Loucy (cell line): ENCODE data around the gene TK1.

Experiments used
- H2AFZ ChIP-seq: fragments of 200-600 bp; sonication (generic); 2 replicates; pipeline ENCODE4 v1.6.0; 2016; ENCODE audit warnings: antibody characterized with exemption, mild to moderate bottlenecking, low read length, moderate library complexity
- H3F3A ChIP-seq: fragments of 200-600 bp; 2 replicates; pipeline ENCODE4 v1.6.0; 2016; ENCODE audit warnings: antibody characterized with exemption, low read depth, mild to moderate bottlenecking
- H3K27me3 ChIP-seq: fragments of 200-600 bp; sonication (generic); 2 replicates; pipeline ENCODE4 v1.6.1; 2014; ENCODE audit warnings: low read length, mild to moderate bottlenecking; ENCODE audit not compliant: insufficient read depth, poor library complexity, severe bottlenecking
- H3K36me3 ChIP-seq: fragments of 200-600 bp; sonication (generic); 2 replicates; pipeline ENCODE4 v1.6.1; 2016; ENCODE audit warnings: low read length; ENCODE audit not compliant: insufficient read depth
- H3K4me1 ChIP-seq: fragments of 200-600 bp; sonication (generic); 2 replicates; pipeline ENCODE4 v1.5.1; 2014; ENCODE audit warnings: low read length, mild to moderate bottlenecking; ENCODE audit not compliant: insufficient read depth, poor library complexity, severe bottlenecking
- H3K4me2 ChIP-seq: fragments of 200-600 bp; sonication (generic); 2 replicates; pipeline ENCODE4 v1.6.0; 2014; ENCODE audit warnings: antibody characterized with exemption, low read length, low read depth, mild to moderate bottlenecking; ENCODE audit not compliant: poor library complexity, severe bottlenecking
- H3K4me3 ChIP-seq: fragments of 200-600 bp; sonication (generic); 2 replicates; pipeline ENCODE4 v1.5.1; 2014; ENCODE audit warnings: low read length, mild to moderate bottlenecking, mixed read lengths; ENCODE audit not compliant: poor library complexity, severe bottlenecking
- H3K79me2 ChIP-seq: fragments of 200-600 bp; sonication (generic); 2 replicates; pipeline ENCODE4 v1.6.1; 2014; ENCODE audit warnings: low read length; ENCODE audit not compliant: insufficient read depth
- H3K9ac ChIP-seq: fragments of 200-600 bp; sonication (generic); 2 replicates; pipeline ENCODE4 v1.6.0; 2014; ENCODE audit warnings: mild to moderate bottlenecking, low read depth, low read length, moderate library complexity; ENCODE audit not compliant: poor library complexity, severe bottlenecking
- H3K9me2 ChIP-seq: fragments of 200-600 bp; sonication (generic); replicated peaks from 2 replicates; pipeline ENCODE4 v1.6.1; 2016; ENCODE audit warnings: low read depth, low read length, mixed read lengths
- H3K9me3 ChIP-seq: fragments of 200-600 bp; sonication (generic); 2 replicates; pipeline ENCODE4 v1.6.1; 2014; ENCODE audit warnings: mild to moderate bottlenecking, antibody characterized with exemption, low read length, low read depth; ENCODE audit not compliant: insufficient read depth
- H4K20me1 ChIP-seq: fragments of 200-600 bp; sonication (generic); 2 replicates; pipeline ENCODE4 v1.6.0; 2014; ENCODE audit warnings: antibody characterized with exemption, low read length, mild to moderate bottlenecking; ENCODE audit not compliant: insufficient read depth, poor library complexity, severe bottlenecking
- CTCF ChIP-seq: fragments of 200-600 bp; sonication (generic); conservative IDR thresholded peaks from 2 replicates; pipeline ENCODE4 v1.5.1; 2014; ENCODE audit warnings: mild to moderate bottlenecking, antibody characterized with exemption, low read length
- EZH2phosphoT487 ChIP-seq: fragments of 200-600 bp; IDR thresholded peaks from 2 replicates; pipeline ENCODE4 v1.6.1; 2018; ENCODE audit warnings: antibody characterized with exemption, mild to moderate bottlenecking, moderate library complexity, borderline replicate concordance

The TK1 gene

GRCh38 chr17:78147315-78147998 lies 39.4 kb downstream of the TK1 start:
- no peak overlapping the region for H2AFZ ChIP-seq
- H4K20me1 ChIP-seq = no peaks in the 10 kb centered on the region
- no peak overlapping the region for H3K9ac ChIP-seq
- no peaks in the 10 kb centered on the region for H3K27me3 ChIP-seq
- H3K4me1 ChIP-seq = no peaks in the 10 kb centered on the region
- TF ChIP-seq CTCF = no peak
- no peak for TF ChIP-seq EZH2phosphoT487
- no peaks in the 10 kb centered on the region for H3K9me2 ChIP-seq
- H3K9me3 ChIP-seq = no peaks in the 10 kb centered on the region
- no peaks in the 10 kb centered on the region for H3K36me3 ChIP-seq
- H3F3A ChIP-seq = no peaks in the 10 kb centered on the region
- no peaks in the 10 kb centered on the region for H3K79me2 ChIP-seq
- no peak overlapping the region for H3K4me3 ChIP-seq
- H3K4me2 ChIP-seq = no peak overlapping the region

- no peaks in the 10 kb centered on the region for H3K36me3 ChIP-seq
- no peaks in the 10 kb centered on the region for H3K4me1 ChIP-seq
- H3F3A ChIP-seq = no peaks in the 10 kb centered on the region
- H3K9me2 ChIP-seq = no peaks in the 10 kb centered on the region
- H3K27me3 ChIP-seq = no peaks in the 10 kb centered on the region
- H3K9me3 ChIP-seq = no peaks in the 10 kb centered on the region
- H3K4me2 ChIP-seq = no peak overlapping the region
- no peak overlapping the region for H3K9ac ChIP-seq
- no peaks in the 10 kb centered on the region for H4K20me1 ChIP-seq
- H3K4me3 ChIP-seq = no peak overlapping the region
- TF ChIP-seq CTCF = no peak
- TF ChIP-seq EZH2phosphoT487 = no peak
- no peaks in the 10 kb centered on the region for H3K79me2 ChIP-seq
- no peak overlapping the region for H2AFZ ChIP-seq
Observed at GRCh38 chr17:78146881-78147280, 40.0 kb downstream of the TK1 start.

GRCh38 chr17:78146471-78146869 lies 40.4 kb downstream of the TK1 start:
- H3F3A ChIP-seq = no peaks in the 10 kb centered on the region
- no peaks in the 10 kb centered on the region for H3K9me3 ChIP-seq
- no peak overlapping the region for H3K4me3 ChIP-seq
- H3K9ac ChIP-seq = no peak overlapping the region
- TF ChIP-seq CTCF = no peak
- no peak for TF ChIP-seq EZH2phosphoT487
- H3K9me2 ChIP-seq = no peaks in the 10 kb centered on the region
- no peak overlapping the region for H3K4me2 ChIP-seq
- no peaks in the 10 kb centered on the region for H3K4me1 ChIP-seq
- no peaks in the 10 kb centered on the region for H3K79me2 ChIP-seq
- no peaks in the 10 kb centered on the region for H3K27me3 ChIP-seq
- H4K20me1 ChIP-seq = peaks cover 3% of the 10 kb centered on the region
- no peaks in the 10 kb centered on the region for H3K36me3 ChIP-seq
- H2AFZ ChIP-seq = no peak overlapping the region
